HepG2 (cell line): ENCODE data around the gene SENP7. TPM values are rescaled to one million over a fixed set of nuclear protein-coding genes. Genes with fewer than 3 reads are reported as not detected.

Experiments
- ATAC-seq: fragments of 200-7000 bp; cut with Tn5 transposase; 3 replicates; pipeline ENCODE4 v1.9.1; 2020; ENCODE audit warnings: mild to moderate bottlenecking, moderate library complexity
- BruUV-seq: library from RNA; stranded (reverse); fragments of 400-500 nt; replicated peaks from 2 replicates; lab custom pipeline; 2021; lab: Mats Ljungman, UMichigan
- CTCF ChIA-PET: fragments of 300-600 bp; formaldehyde crosslinking; extraction: SDS; loops from one replicate; lab custom pipeline; 2021; ENCODE audit warnings: low total read pairs, inconsistent platforms, low intra/inter-chr PET ratio; lab: Yijun Ruan, JAX
- POLR2A ChIA-PET: fragments of 350-600 bp; sonication (Branson Sonifier 250); formaldehyde crosslinking; loops from one replicate; lab custom pipeline; 2020; ENCODE audit warnings: antibody characterized with exemption, inconsistent platforms; lab: Yijun Ruan, JAX
- DNase-seq: peaks from one replicate; pipeline ENCODE4 v3.0.0-alpha.2; 2015; ENCODE audit warnings: low spot score
- FAIRE-seq: peaks from 3 replicates; lab custom pipeline; 2011; peaks lifted over from hg19 to GRCh38; lab: Jason Lieb, UNC
- H2AFZ ChIP-seq: one replicate; pipeline ENCODE4 v1.6.1; 2011; ENCODE audit warnings: low read length, inconsistent platforms
- H3K27ac ChIP-seq: fragments of 300-600 bp; 3 replicates; pipeline ENCODE4 v1.8.0; 2011; ENCODE audit warnings: mixed run types, mild to moderate bottlenecking, mixed read lengths, low read length, inconsistent platforms; ENCODE audit not compliant: insufficient read depth; ENCODE audit errors: extremely low read length
- H3K27me3 ChIP-seq, 2 experiments: fragments of 200-600 bp in 1 of 2; 2 replicates in 1 of 2; 3 replicates in 1 of 2; pipeline versions ENCODE4 v1.6.0 to v1.8.0; 2011; ENCODE audit warnings: low read length in 2 of 2, mild to moderate bottlenecking in 2 of 2, moderate library complexity in 2 of 2, inconsistent platforms in 1 of 2; ENCODE audit not compliant: insufficient read depth in 2 of 2, control insufficient read depth in 1 of 2
- H3K36me3 ChIP-seq, 2 experiments: fragments of 200-600 bp in 1 of 2; replicated peaks in 1 of 2; 2 replicates in 1 of 2; 3 replicates in 1 of 2; pipeline versions ENCODE4 v1.5.1 to v1.8.0; 2011; ENCODE audit warnings: low read length in 2 of 2, inconsistent platforms in 1 of 2; ENCODE audit not compliant: insufficient read depth in 2 of 2, control insufficient read depth in 1 of 2
- H3K4me1 ChIP-seq: 2 replicates; pipeline ENCODE4 v1.5.1; 2012; ENCODE audit warnings: low read length, inconsistent platforms; ENCODE audit not compliant: insufficient read depth
- H3K4me2 ChIP-seq: 2 replicates; pipeline ENCODE4 v1.6.0; 2011; ENCODE audit warnings: low read depth, low read length, inconsistent platforms
- H3K4me3 ChIP-seq, 3 experiments: fragments of 200-600 bp in 1 of 3; sonication (generic), shearing (Covaris generic) in 1 of 3; replicated peaks in 1 of 3; 2 replicates each; pipeline ENCODE4 v1.5.1; 2011 to 2016; ENCODE audit warnings: low read length in 3 of 3, inconsistent platforms in 2 of 3, low read depth in 2 of 3, mild to moderate bottlenecking in 2 of 3, control low read depth in 1 of 3, mixed read lengths in 1 of 3; ENCODE audit not compliant: insufficient read depth in 1 of 3
- H3K79me2 ChIP-seq: one replicate; pipeline ENCODE4 v1.6.1; 2011; ENCODE audit warnings: low read length, inconsistent platforms; ENCODE audit not compliant: insufficient read depth
- H3K9ac ChIP-seq: 2 replicates; pipeline ENCODE4 v1.6.0; 2011; ENCODE audit warnings: mild to moderate bottlenecking, low read depth, low read length, inconsistent platforms; ENCODE audit not compliant: insufficient read depth
- H3K9me3 ChIP-seq: 2 replicates; pipeline ENCODE4 v1.5.1; 2012; ENCODE audit warnings: mild to moderate bottlenecking, low read length
- H4K20me1 ChIP-seq: 2 replicates; pipeline ENCODE4 v1.6.0; 2011; ENCODE audit warnings: inconsistent platforms, mild to moderate bottlenecking, low read length, moderate library complexity; ENCODE audit not compliant: insufficient read depth
- PAXIP1 ChIP-seq: sonication (generic); formaldehyde crosslinking; conservative IDR thresholded peaks from 2 replicates; pipeline ENCODE4 v1.4.0; 2020; ENCODE audit warnings: mild to moderate bottlenecking, missing genetic modification reagents, moderate library complexity
- SNAI1 ChIP-seq: sonication (generic); formaldehyde crosslinking; IDR thresholded peaks from 2 replicates; pipeline ENCODE4 v1.5.0; 2020; ENCODE audit warnings: mild to moderate bottlenecking, missing genetic modification reagents, borderline replicate concordance
- ZNF160 ChIP-seq: sonication (generic); formaldehyde crosslinking; IDR thresholded peaks from 2 replicates; pipeline ENCODE4 v1.8.0; 2022; ENCODE audit warnings: mild to moderate bottlenecking, inconsistent platforms, missing genetic modification reagents
- ZNF430 ChIP-seq: sonication (generic); formaldehyde crosslinking; IDR thresholded peaks from 2 replicates; pipeline ENCODE4 v1.9.0; 2021; ENCODE audit warnings: mild to moderate bottlenecking, missing genetic modification reagents
- ZNF792 ChIP-seq: IDR thresholded peaks from 2 replicates; pipeline ENCODE4 v1.6.1; 2016
- ZUFSP ChIP-seq: sonication (generic); formaldehyde crosslinking; IDR thresholded peaks from 2 replicates; pipeline ENCODE4 v1.9.0; 2021; ENCODE audit warnings: missing genetic modification reagents, mild to moderate bottlenecking, borderline replicate concordance
- WGBS: methylation state at CpG from one replicate; pipeline ENCODE4 v1.1.6; 2017; ENCODE audit warnings: low lambda C conversion rate; 5-methylcytosine and 5-hydroxymethylcytosine counted together
- in situ Hi-C: cut with HindIII; loops from 2 replicates; pipeline ENCODE4 v1.10.0; 2017; ENCODE audit warnings: low pct_unique_long_range_greater_than_20kb; ENCODE audit not compliant: extremely low pct_ligation_motif_present
- intact Hi-C: fragments of 100-400 bp; cut with micrococcal nuclease; formaldehyde crosslinking; loops from one replicate; pipeline ENCODE4 v1.10.0; 2022; ENCODE audit not compliant: unreplicated experiment
- polyA plus RNA-seq, 8 experiments: library from polyadenylated mRNA; depleted of rRNA in 3 of 8; stranded (reverse) in 7 of 8; unstranded in 1 of 8; fragments of >200 nt; fragmentation: Illumina TruSeq in 4 of 8; extraction: Trizol in 4 of 8; gene quantifications; 2 replicates each; pipeline versions ENCODE4 v1.2.1 to v1.2.3, GENCODE V29; 2011 to 2016; ENCODE audit warnings: low read depth in 4 of 8, missing spikeins in 1 of 8, mixed read lengths in 1 of 8; ENCODE audit not compliant: insufficient read depth in 1 of 8
- total RNA-seq, 5 experiments: library from RNA; depleted of rRNA; stranded (reverse); fragments of >200 nt; fragmentation: Illumina TruSeq; extraction: Trizol; gene quantifications; 2 replicates each; pipeline ENCODE4 v1.2.3, GENCODE V29; 2016; ENCODE audit warnings: low read depth in 1 of 5
- TF ChIP-seq, protein P1 (sequence below): sonication (generic); formaldehyde crosslinking; IDR thresholded peaks from 2 replicates; pipeline ENCODE4 v1.4.0; 2020; ENCODE audit warnings: mild to moderate bottlenecking, missing genetic modification reagents
- TF ChIP-seq, protein P2 (sequence below): sonication (generic); formaldehyde crosslinking; IDR thresholded peaks from 2 replicates; pipeline ENCODE4 v1.4.0; 2020; ENCODE audit warnings: low read depth, missing genetic modification reagents

The SENP7 gene
- total and polyA plus RNA-seq, 2 of the 13 experiments (the other 11 are each of a cell fraction or from before 2014, with no cell fraction given), result 9.1 to 10.3 TPM

- POLR2A ChIA-PET, result no interaction called here
- BruUV-seq, result no TSS peak
- no peak overlapping the region for H2AFZ ChIP-seq
- no peak for FAIRE-seq
- intact Hi-C loops (no loop called here), in situ Hi-C loops (no loop called here)
- 0% methylated on average over 1 of the region's 1 CpG for WGBS
- no peak for DNase-seq
- ATAC-seq, result no peak
- H4K20me1 ChIP-seq, result no peaks in the 10 kb centered on the region
- no peaks in the 10 kb centered on the region for H3K4me1 ChIP-seq
- no peak overlapping the region for H3K9ac ChIP-seq
- H3K27me3 ChIP-seq, result 0 out of 5 replicates have a peak, but pooled peaks cover 0 to 3% of the 10 kb centered on the region in 2 experiments
- H3K9me3 ChIP-seq, result no peaks in the 10 kb centered on the region
- CTCF ChIA-PET, result no interaction called here
- no peaks in the 10 kb centered on the region for H3K79me2 ChIP-seq
- no peak overlapping the region for H3K4me3 ChIP-seq
- H3K36me3 ChIP-seq, result no peaks in the 10 kb centered on the region
- H3K4me2 ChIP-seq, result no peak overlapping the region
- no peak overlapping the region for H3K27ac ChIP-seq
- TF ChIP-seq, protein P1, sequence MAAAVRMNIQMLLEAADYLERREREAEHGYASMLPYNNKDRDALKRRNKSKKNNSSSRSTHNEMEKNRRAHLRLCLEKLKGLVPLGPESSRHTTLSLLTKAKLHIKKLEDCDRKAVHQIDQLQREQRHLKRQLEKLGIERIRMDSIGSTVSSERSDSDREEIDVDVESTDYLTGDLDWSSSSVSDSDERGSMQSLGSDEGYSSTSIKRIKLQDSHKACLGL (CRISPR knock-in tag), result no peak
- TF ChIP-seq, protein P2, sequence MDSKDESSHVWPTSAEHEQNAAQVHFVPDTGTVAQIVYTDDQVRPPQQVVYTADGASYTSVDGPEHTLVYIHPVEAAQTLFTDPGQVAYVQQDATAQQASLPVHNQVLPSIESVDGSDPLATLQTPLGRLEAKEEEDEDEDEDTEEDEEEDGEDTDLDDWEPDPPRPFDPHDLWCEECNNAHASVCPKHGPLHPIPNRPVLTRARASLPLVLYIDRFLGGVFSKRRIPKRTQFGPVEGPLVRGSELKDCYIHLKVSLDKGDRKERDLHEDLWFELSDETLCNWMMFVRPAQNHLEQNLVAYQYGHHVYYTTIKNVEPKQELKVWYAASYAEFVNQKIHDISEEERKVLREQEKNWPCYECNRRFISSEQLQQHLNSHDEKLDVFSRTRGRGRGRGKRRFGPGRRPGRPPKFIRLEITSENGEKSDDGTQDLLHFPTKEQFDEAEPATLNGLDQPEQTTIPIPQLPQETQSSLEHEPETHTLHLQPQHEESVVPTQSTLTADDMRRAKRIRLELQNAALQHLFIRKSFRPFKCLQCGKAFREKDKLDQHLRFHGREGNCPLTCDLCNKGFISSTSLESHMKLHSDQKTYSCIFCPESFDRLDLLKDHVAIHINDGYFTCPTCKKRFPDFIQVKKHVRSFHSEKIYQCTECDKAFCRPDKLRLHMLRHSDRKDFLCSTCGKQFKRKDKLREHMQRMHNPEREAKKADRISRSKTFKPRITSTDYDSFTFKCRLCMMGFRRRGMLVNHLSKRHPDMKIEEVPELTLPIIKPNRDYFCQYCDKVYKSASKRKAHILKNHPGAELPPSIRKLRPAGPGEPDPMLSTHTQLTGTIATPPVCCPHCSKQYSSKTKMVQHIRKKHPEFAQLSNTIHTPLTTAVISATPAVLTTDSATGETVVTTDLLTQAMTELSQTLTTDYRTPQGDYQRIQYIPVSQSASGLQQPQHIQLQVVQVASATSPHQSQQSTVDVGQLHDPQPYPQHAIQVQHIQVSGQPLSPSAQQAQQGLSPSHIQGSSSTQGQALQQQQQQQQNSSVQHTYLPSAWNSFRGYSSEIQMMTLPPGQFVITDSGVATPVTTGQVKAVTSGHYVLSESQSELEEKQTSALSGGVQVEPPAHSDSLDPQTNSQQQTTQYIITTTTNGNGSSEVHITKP (CRISPR knock-in tag), result no peak
- TF ChIP-seq ZUFSP, result no peak
- TF ChIP-seq PAXIP1, result no peak
- TF ChIP-seq ZNF160 (CRISPR knock-in tag), result no peak
- TF ChIP-seq SNAI1 (CRISPR knock-in tag), result no peak
- TF ChIP-seq ZNF792 (CRISPR knock-in tag), result no peak
- no peak for TF ChIP-seq ZNF430 (CRISPR knock-in tag)
These were observed 14.9 kb upstream of the SENP7 start for GRCh38 chr3:101527906-101528305.
